Measurements from ENCODE around the gene PTPRN. TPM values are rescaled to one million over a fixed set of nuclear protein-coding genes. Genes with fewer than 3 reads are reported as not detected.

The PTPRN gene
- total and polyA plus RNA-seq, 9 of the 15 experiments (the other 6 are each of a cell fraction or from before 2014, with no cell fraction given) = 0.15 to 2.4 (median 0.43) TPM; not detected in 1

DNA sequence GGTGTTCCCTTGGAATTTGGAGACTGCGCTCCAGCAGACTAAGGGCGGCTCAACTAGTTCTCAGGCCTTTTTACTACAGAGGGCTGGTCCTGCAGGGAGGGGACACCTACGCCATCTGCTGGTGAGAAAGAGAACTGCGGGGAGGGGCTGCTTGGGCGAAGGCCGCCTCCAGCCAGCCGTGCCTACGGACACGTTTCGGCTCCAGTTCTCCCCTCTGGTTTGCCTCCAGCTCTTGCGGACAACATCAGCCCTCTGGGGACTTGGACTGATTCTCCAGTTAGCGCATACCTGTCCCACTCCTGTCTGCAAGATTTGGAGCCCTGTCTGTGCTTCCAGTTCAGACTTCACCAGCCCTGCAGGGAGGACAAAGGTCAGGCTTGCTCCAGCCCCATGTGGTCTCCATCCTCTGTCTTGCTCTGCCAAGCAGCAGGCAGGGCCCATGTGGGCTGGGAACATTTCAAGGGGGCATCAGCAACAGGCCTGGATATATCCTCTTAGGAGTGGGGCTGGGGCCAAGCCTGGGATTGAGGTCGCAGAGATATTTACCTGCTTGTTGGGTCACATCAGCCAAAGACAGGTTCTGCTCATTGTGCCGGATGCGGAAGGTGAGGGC is 10.3 kb downstream of the PTPRN start (continued):
- no peak for TF ChIP-seq PKNOX1 (IDR thresholded peaks at IDR 0.05)
- no peak for TF ChIP-seq STAT5B (CRISPR knock-in tag; IDR thresholded peaks at IDR 0.05)
- TF ChIP-seq ESRRA (IDR thresholded peaks at IDR 0.05; ENCODE audit: borderline replicate concordance, low read depth) = 0 out of 2 replicates have a peak, but pooled peaks have one; percentile 28
- no peak for TF ChIP-seq NFIX (CRISPR knock-in tag; IDR thresholded peaks at IDR 0.05; ENCODE audit: low read depth)
- 0 out of 2 replicates have a peak, but pooled peaks have one; percentile 22 for TF ChIP-seq L3MBTL2 (IDR thresholded peaks at IDR 0.05)
- no peak for TF ChIP-seq KDM5B (IDR thresholded peaks at IDR 0.05; ENCODE audit: insufficient replicate concordance, low read depth, low read length)
- no peak for TF ChIP-seq RBM22 (IDR thresholded peaks at IDR 0.05; ENCODE audit: low read depth, low read length, poor library complexity, severe bottlenecking)
- no peak for TF ChIP-seq ZNF766 (CRISPR knock-in tag; conservative IDR thresholded peaks at IDR 0.05)
- TF ChIP-seq ZNF696 (CRISPR knock-in tag; conservative IDR thresholded peaks at IDR 0.05) = no peak
- no peak for TF ChIP-seq MXI1 (IDR thresholded peaks at IDR 0.05; ENCODE audit: low read depth, low read length)
- TF ChIP-seq, protein P1, sequence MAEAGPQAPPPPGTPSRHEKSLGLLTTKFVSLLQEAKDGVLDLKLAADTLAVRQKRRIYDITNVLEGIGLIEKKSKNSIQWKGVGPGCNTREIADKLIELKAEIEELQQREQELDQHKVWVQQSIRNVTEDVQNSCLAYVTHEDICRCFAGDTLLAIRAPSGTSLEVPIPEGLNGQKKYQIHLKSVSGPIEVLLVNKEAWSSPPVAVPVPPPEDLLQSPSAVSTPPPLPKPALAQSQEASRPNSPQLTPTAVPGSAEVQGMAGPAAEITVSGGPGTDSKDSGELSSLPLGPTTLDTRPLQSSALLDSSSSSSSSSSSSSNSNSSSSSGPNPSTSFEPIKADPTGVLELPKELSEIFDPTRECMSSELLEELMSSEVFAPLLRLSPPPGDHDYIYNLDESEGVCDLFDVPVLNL (CRISPR knock-in tag; IDR thresholded peaks at IDR 0.05; ENCODE audit: low read depth) = no peak
- TF ChIP-seq NFATC3 (IDR thresholded peaks at IDR 0.05) = no peak
- no peak for TF ChIP-seq ZNF77 (CRISPR knock-in tag; IDR thresholded peaks at IDR 0.05)
- TF ChIP-seq, protein P2, sequence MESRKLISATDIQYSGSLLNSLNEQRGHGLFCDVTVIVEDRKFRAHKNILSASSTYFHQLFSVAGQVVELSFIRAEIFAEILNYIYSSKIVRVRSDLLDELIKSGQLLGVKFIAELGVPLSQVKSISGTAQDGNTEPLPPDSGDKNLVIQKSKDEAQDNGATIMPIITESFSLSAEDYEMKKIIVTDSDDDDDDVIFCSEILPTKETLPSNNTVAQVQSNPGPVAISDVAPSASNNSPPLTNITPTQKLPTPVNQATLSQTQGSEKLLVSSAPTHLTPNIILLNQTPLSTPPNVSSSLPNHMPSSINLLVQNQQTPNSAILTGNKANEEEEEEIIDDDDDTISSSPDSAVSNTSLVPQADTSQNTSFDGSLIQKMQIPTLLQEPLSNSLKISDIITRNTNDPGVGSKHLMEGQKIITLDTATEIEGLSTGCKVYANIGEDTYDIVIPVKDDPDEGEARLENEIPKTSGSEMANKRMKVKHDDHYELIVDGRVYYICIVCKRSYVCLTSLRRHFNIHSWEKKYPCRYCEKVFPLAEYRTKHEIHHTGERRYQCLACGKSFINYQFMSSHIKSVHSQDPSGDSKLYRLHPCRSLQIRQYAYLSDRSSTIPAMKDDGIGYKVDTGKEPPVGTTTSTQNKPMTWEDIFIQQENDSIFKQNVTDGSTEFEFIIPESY (CRISPR knock-in tag; IDR thresholded peaks at IDR 0.05) = no peak
- TF ChIP-seq, protein P3, sequence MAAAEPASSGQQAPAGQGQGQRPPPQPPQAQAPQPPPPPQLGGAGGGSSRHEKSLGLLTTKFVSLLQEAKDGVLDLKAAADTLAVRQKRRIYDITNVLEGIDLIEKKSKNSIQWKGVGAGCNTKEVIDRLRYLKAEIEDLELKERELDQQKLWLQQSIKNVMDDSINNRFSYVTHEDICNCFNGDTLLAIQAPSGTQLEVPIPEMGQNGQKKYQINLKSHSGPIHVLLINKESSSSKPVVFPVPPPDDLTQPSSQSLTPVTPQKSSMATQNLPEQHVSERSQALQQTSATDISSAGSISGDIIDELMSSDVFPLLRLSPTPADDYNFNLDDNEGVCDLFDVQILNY (CRISPR knock-in tag; IDR thresholded peaks at IDR 0.05) = no peak
- no peak for TF ChIP-seq ZNF589 (CRISPR knock-in tag; IDR thresholded peaks at IDR 0.05; ENCODE audit: low read depth)
- TF ChIP-seq, protein P4, sequence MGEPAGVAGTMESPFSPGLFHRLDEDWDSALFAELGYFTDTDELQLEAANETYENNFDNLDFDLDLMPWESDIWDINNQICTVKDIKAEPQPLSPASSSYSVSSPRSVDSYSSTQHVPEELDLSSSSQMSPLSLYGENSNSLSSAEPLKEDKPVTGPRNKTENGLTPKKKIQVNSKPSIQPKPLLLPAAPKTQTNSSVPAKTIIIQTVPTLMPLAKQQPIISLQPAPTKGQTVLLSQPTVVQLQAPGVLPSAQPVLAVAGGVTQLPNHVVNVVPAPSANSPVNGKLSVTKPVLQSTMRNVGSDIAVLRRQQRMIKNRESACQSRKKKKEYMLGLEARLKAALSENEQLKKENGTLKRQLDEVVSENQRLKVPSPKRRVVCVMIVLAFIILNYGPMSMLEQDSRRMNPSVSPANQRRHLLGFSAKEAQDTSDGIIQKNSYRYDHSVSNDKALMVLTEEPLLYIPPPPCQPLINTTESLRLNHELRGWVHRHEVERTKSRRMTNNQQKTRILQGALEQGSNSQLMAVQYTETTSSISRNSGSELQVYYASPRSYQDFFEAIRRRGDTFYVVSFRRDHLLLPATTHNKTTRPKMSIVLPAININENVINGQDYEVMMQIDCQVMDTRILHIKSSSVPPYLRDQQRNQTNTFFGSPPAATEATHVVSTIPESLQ (CRISPR knock-in tag; IDR thresholded peaks at IDR 0.05) = no peak
- no peak for TF ChIP-seq SMAD3 (CRISPR knock-in tag; conservative IDR thresholded peaks at IDR 0.05)
- TF ChIP-seq ZNF263 (CRISPR knock-in tag; IDR thresholded peaks at IDR 0.05; ENCODE audit: borderline replicate concordance) = no peak
- TF ChIP-seq SMARCA5 (IDR thresholded peaks at IDR 0.05) = no peak
- no peak for TF ChIP-seq HEY1 (CRISPR knock-in tag; IDR thresholded peaks at IDR 0.05; ENCODE audit: borderline replicate concordance)
